Activated T-cell treated with anti-CD3 and anti-CD28 coated beads, Interleukin-2, amount 50 U/mL, for 24 hours (primary cell): ENCODE measurements around the gene GRK7.

ENCODE experiments used
- DNase-seq: peaks from one replicate; pipeline ENCODE4 v3.0.0-alpha.2; 2020
- H3K27ac Mint-ChIP-seq: 2 replicates; pipeline ENCODE4 v1.8.0; 2020; ENCODE audit warnings: mild to moderate bottlenecking, mixed read lengths
- H3K27me3 Mint-ChIP-seq: 2 replicates; pipeline ENCODE4 v1.8.0; 2020; ENCODE audit warnings: mixed read lengths
- H3K36me3 Mint-ChIP-seq: 2 replicates; pipeline ENCODE4 v1.8.0; 2020; ENCODE audit warnings: low read depth, mixed read lengths
- H3K4me1 Mint-ChIP-seq: 2 replicates; pipeline ENCODE4 v1.8.0; 2020; ENCODE audit warnings: low read depth, mixed read lengths
- H3K4me3 Mint-ChIP-seq: 2 replicates; pipeline ENCODE4 v1.8.0; 2020; ENCODE audit warnings: mild to moderate bottlenecking, moderate library complexity, mixed read lengths
- H3K9me3 Mint-ChIP-seq: 2 replicates; pipeline ENCODE4 v1.8.0; 2020; ENCODE audit warnings: mixed read lengths

The GRK7 gene

DNA sequence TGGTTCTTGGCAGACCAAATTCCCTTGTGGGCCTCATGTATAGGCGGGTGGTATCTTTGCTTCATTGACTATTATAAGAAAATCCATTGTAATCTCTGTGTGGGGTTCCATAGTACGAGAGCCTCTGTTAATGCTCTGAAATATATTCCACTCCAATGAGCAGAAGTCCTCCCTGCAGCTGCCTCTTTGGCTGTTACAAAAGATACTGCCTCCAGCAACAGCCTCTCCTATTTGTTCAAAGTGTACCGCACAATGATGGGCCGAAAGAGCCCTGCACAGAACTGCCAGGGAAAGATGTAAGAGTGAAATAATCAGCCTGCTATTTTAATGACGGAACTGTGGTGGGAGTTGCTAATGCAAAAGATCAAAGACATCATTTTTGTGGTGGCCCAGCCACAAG is 48.9 kb downstream of the GRK7 start:
- Mint-ChIP-seq H3K9me3 (peaks cover 4% of the 10 kb centered on the region), H3K27ac (no peak overlapping the region), H3K4me3 (no peak overlapping the region), H3K27me3 (peaks cover 10% of the 10 kb centered on the region), H3K36me3 (no peaks in the 10 kb centered on the region), H3K4me1 (peaks cover 4% of the 10 kb centered on the region)
- no peak for DNase-seq

DNA sequence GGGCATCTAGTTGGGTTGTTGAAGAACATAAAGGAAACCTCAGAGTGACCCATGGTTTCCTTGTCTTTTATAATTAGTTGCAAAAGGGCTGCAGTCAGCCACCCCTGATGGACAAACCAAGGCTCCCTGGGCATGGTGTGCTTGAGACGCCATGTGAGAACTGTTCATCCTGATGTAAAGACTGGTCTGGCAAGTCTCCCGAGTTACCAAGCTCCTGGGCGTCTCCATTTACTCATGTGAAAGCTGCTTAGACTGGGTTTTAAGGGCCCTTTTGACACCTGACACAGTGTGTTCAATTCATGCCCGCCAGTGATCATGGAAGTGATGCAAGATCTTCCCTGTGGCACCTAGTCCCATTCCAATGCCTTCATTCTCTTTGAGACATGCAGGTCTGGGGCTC is 49.4 kb downstream of the GRK7 start:
- no peak overlapping the region for H3K27ac Mint-ChIP-seq
- H3K36me3 Mint-ChIP-seq: no peaks in the 10 kb centered on the region
- no peak overlapping the region for H3K4me3 Mint-ChIP-seq
- peaks cover 13% of the 10 kb centered on the region for H3K27me3 Mint-ChIP-seq
- DNase-seq: no peak
- peaks cover 4% of the 10 kb centered on the region for H3K4me1 Mint-ChIP-seq
- peaks cover 4% of the 10 kb centered on the region for H3K9me3 Mint-ChIP-seq
